GM12878 (cell line): Measurements from ENCODE around the gene SSU72. TPM values are rescaled to one million over a fixed set of nuclear protein-coding genes. Genes with fewer than 3 reads are reported as not detected.
A peak's percentile ranks its signal among the peaks of the same experiment; 100 is the strongest.

Experiments used
- BHLHE40 ChIP-seq, 2 experiments: fragments of 450-650 bp in 1 of 2; IDR thresholded peaks; 2 replicates each; pipeline ENCODE4 v1.6.1; 2011 to 2017; ENCODE audit warnings: low read depth in 2 of 2, borderline replicate concordance in 1 of 2, improper control_type of control experiment in 1 of 2, low read length in 1 of 2, mild to moderate bottlenecking in 1 of 2
- FOS ChIP-seq: IDR thresholded peaks from 3 replicates; pipeline ENCODE4 v1.6.1; 2011; ENCODE audit warnings: borderline replicate concordance; ENCODE audit not compliant: insufficient read length; ENCODE audit errors: extremely low read depth
- IKZF2 ChIP-seq, 2 experiments: fragments of 450-650 bp; IDR thresholded peaks; 2 replicates each; pipeline ENCODE4 v1.6.1; 2017; ENCODE audit warnings: mild to moderate bottlenecking in 2 of 2, moderate library complexity in 2 of 2
- MYC ChIP-seq: IDR thresholded peaks from 2 replicates; pipeline ENCODE4 v1.6.1; 2011; ENCODE audit warnings: mild to moderate bottlenecking, low read length, moderate library complexity, inconsistent platforms; ENCODE audit not compliant: insufficient read depth, insufficient replicate concordance, insufficient read length, severe bottlenecking
- NR2C1 ChIP-seq: fragments of 450-650 bp; IDR thresholded peaks from 2 replicates; pipeline ENCODE4 v1.6.1; 2017; ENCODE audit warnings: antibody characterized with exemption, mild to moderate bottlenecking, moderate library complexity
- NR2C2 ChIP-seq: IDR thresholded peaks from 2 replicates; pipeline ENCODE4 v1.6.1; 2011; ENCODE audit warnings: borderline replicate concordance, low read depth; ENCODE audit not compliant: control insufficient read depth, insufficient read length
- POLR2AphosphoS5 ChIP-seq: IDR thresholded peaks from 2 replicates; pipeline ENCODE4 v1.6.1; 2011; ENCODE audit warnings: mild to moderate bottlenecking, low read length, inconsistent platforms
- SMAD1 ChIP-seq: fragments of 450-650 bp; IDR thresholded peaks from 2 replicates; pipeline ENCODE4 v1.6.1; 2018; ENCODE audit warnings: mild to moderate bottlenecking, low read depth; ENCODE audit not compliant: partially characterized antibody
- SREBF1 ChIP-seq: IDR thresholded peaks from 2 replicates; pipeline ENCODE4 v1.6.1; 2012; ENCODE audit warnings: mild to moderate bottlenecking, low read length
- ZBED1 ChIP-seq: IDR thresholded peaks from 2 replicates; pipeline ENCODE4 v1.6.1; 2016; ENCODE audit warnings: borderline replicate concordance
- ZBTB11 ChIP-seq: fragments of 450-650 bp; formaldehyde crosslinking; IDR thresholded peaks from 2 replicates; pipeline ENCODE4 v1.5.0; 2022; ENCODE audit warnings: mild to moderate bottlenecking, missing genetic modification characterization
- polyA plus RNA-seq, 11 experiments: library from polyadenylated mRNA; depleted of rRNA in 4 of 11; unstranded in 6 of 11; stranded (reverse) in 5 of 11; fragments of >200 nt; fragmentation: Nextera tagmentation in 4 of 11; fragmentation: Illumina TruSeq in 1 of 11; extraction: Ambion mirVana in 4 of 11; extraction: Trizol in 1 of 11; gene quantifications; 1 replicate in 1 of 11; 2 replicates in 10 of 11; pipeline versions ENCODE4 v1.2.1 to v1.2.3, GENCODE V29; 2011 to 2016; ENCODE audit warnings: inconsistent platforms in 2 of 11, missing spikeins in 2 of 11, low read depth in 1 of 11
- total RNA-seq, 4 experiments: library from RNA; depleted of rRNA in 3 of 4; stranded (reverse); fragments of >200 nt in 3 of 4; fragmentation: Illumina TruSeq in 1 of 4; extraction: Trizol in 1 of 4; gene quantifications; 2 replicates each; pipeline versions ENCODE4 v1.2.1 to v1.2.3, GENCODE V29; 2013 to 2021
- TF ChIP-seq, protein P1 (sequence below): fragments of 450-650 bp; IDR thresholded peaks from 2 replicates; pipeline ENCODE4 v1.6.1; 2017; ENCODE audit warnings: mild to moderate bottlenecking, moderate library complexity
- TF ChIP-seq, protein P2 (sequence below): IDR thresholded peaks from 2 replicates; pipeline ENCODE4 v1.6.1; 2011; ENCODE audit warnings: mild to moderate bottlenecking, low read depth, low read length, moderate library complexity; ENCODE audit not compliant: insufficient replicate concordance
- TF ChIP-seq, protein P3 (sequence below): fragments of 450-650 bp; formaldehyde crosslinking; IDR thresholded peaks from 2 replicates; pipeline ENCODE4 v1.4.0; 2022; ENCODE audit warnings: mild to moderate bottlenecking, moderate library complexity
- TF ChIP-seq, protein P4 (sequence below): IDR thresholded peaks from 2 replicates; pipeline ENCODE4 v1.6.1; 2011; ENCODE audit warnings: low read depth, mild to moderate bottlenecking, low read length, moderate library complexity, borderline replicate concordance; ENCODE audit errors: extremely low read depth

SSU72 gene
- total and polyA plus RNA-seq, 10 of the 15 experiments (the other 5 are each of a cell fraction or from before 2014, with no cell fraction given), result 28.6 to 172 (median 67.7) TPM

DNA sequence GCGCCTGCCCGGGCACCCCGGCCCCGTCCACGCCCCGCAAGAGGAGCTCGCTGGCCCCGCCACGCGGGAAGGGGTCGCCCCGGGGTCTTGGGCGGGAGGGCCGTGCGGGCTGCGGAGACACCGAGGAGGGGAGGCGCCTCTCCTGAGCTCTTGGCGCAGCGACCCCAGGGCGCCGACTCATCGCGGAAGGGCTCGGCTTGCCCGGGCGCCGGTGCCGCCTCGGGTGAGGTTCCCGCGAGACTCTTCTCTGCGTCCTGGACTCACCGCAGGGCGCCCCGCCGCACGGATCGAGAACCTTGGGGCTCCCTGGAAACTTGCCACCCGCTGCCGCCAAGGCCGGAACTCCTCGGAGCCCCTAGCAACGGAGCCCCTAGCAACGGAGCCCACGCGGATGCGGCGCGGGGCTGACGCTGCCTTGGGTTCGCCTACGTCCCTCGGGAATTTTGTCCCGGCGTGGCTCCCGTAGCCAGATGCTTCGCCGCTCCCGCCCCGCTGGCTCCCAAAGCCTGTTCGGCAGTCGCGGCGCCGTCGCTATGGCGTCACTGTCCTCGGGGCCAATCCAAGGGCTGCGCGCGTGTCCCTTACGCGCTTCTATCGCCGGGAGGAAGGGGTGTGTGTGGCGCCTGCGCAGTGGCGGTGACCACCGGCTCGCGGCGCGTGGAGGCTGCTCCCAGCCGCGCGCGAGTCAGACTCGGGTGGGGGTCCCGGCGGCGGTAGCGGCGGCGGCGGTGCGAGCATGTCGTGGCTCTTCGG, 63.0 kb downstream of the SSU72 start, which contains the start of gene ATAD3A (continued):
- no peak for TF ChIP-seq ZBTB11 (CRISPR knock-in tag)
- TF ChIP-seq, protein P1, sequence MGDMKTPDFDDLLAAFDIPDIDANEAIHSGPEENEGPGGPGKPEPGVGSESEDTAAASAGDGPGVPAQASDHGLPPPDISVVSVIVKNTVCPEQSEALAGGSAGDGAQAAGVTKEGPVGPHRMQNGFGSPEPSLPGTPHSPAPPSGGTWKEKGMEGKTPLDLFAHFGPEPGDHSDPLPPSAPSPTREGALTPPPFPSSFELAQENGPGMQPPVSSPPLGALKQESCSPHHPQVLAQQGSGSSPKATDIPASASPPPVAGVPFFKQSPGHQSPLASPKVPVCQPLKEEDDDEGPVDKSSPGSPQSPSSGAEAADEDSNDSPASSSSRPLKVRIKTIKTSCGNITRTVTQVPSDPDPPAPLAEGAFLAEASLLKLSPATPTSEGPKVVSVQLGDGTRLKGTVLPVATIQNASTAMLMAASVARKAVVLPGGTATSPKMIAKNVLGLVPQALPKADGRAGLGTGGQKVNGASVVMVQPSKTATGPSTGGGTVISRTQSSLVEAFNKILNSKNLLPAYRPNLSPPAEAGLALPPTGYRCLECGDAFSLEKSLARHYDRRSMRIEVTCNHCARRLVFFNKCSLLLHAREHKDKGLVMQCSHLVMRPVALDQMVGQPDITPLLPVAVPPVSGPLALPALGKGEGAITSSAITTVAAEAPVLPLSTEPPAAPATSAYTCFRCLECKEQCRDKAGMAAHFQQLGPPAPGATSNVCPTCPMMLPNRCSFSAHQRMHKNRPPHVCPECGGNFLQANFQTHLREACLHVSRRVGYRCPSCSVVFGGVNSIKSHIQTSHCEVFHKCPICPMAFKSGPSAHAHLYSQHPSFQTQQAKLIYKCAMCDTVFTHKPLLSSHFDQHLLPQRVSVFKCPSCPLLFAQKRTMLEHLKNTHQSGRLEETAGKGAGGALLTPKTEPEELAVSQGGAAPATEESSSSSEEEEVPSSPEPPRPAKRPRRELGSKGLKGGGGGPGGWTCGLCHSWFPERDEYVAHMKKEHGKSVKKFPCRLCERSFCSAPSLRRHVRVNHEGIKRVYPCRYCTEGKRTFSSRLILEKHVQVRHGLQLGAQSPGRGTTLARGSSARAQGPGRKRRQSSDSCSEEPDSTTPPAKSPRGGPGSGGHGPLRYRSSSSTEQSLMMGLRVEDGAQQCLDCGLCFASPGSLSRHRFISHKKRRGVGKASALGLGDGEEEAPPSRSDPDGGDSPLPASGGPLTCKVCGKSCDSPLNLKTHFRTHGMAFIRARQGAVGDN, result 0 out of 2 replicates have a peak, but pooled peaks have one; percentile 55
- TF ChIP-seq SREBF1, result no peak
- TF ChIP-seq, protein P2, sequence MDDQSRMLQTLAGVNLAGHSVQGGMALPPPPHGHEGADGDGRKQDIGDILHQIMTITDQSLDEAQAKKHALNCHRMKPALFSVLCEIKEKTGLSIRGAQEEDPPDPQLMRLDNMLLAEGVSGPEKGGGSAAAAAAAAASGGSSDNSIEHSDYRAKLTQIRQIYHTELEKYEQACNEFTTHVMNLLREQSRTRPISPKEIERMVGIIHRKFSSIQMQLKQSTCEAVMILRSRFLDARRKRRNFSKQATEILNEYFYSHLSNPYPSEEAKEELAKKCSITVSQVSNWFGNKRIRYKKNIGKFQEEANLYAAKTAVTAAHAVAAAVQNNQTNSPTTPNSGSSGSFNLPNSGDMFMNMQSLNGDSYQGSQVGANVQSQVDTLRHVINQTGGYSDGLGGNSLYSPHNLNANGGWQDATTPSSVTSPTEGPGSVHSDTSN, result no peak
- TF ChIP-seq, protein P3, sequence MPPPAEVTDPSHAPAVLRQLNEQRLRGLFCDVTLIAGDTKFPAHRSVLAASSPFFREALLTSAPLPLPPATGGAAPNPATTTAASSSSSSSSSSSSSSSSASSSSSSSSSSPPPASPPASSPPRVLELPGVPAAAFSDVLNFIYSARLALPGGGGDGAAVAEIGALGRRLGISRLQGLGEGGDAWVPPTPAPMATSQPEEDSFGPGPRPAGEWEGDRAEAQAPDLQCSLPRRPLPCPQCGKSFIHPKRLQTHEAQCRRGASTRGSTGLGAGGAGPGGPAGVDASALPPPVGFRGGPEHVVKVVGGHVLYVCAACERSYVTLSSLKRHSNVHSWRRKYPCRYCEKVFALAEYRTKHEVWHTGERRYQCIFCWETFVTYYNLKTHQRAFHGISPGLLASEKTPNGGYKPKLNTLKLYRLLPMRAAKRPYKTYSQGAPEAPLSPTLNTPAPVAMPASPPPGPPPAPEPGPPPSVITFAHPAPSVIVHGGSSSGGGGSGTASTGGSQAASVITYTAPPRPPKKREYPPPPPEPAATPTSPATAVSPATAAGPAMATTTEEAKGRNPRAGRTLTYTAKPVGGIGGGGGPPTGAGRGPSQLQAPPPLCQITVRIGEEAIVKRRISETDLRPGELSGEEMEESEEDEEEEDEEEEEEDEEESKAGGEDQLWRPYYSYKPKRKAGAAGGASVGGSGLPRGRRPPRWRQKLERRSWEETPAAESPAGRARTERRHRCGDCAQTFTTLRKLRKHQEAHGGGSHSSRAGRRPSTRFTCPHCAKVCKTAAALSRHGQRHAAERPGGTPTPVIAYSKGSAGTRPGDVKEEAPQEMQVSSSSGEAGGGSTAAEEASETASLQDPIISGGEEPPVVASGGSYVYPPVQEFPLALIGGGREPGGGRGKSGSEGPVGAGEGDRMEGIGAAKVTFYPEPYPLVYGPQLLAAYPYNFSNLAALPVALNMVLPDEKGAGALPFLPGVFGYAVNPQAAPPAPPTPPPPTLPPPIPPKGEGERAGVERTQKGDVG (CRISPR knock-in tag), result no peak
- no peak for TF ChIP-seq SMAD1
- peak; percentile 52 for TF ChIP-seq MYC
- TF ChIP-seq ZBED1, result no peak
- TF ChIP-seq FOS, result no peak
- TF ChIP-seq BHLHE40 (IDR thresholded peaks at IDR 0.05; ENCODE audit: borderline replicate concordance in 1 of 2, low read depth in 2 of 2, low read length in 1 of 2), result peak in 1 of 2 experiments; percentile 77; a peak in 2 of 4 replicates
- TF ChIP-seq IKZF2 (IDR thresholded peaks at IDR 0.05), result peak; percentile 45 to 66; a peak in 2 of 4 replicates
- no peak for TF ChIP-seq NR2C1
- TF ChIP-seq, protein P4, sequence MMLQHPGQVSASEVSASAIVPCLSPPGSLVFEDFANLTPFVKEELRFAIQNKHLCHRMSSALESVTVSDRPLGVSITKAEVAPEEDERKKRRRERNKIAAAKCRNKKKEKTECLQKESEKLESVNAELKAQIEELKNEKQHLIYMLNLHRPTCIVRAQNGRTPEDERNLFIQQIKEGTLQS, result peak; percentile 57; the same call in 1 of the 2 replicates
- TF ChIP-seq NR2C2, result no peak
- TF ChIP-seq POLR2AphosphoS5, result peak; percentile 77; the same call in 1 of the 2 replicates
